HG03025 (cell line): Measurements from ENCODE around the gene ZNF496.

Experiments used
- ATAC-seq: cut with Tn5 transposase; IDR thresholded peaks from one replicate; pipeline ENCODE4 v1.9.1; 2021; ENCODE audit warnings: mild to moderate bottlenecking, moderate library complexity; ENCODE audit not compliant: unreplicated experiment, low FRiP score

Gene ZNF496

GRCh38 chr1:247330548-247331171, 1.0 kb downstream of the ZNF496 start:
- ATAC-seq, result peak; percentile 7

GRCh38 chr1:247329097-247329617, 2.5 kb downstream of the ZNF496 start:
- no peak for ATAC-seq

- ATAC-seq, result no peak
Measured at GRCh38 chr1:247328311-247328710, 3.4 kb downstream of the ZNF496 start.

GRCh38 chr1:247326411-247327130, 5.1 kb downstream of the ZNF496 start:
- ATAC-seq, result no peak

- ATAC-seq, result no peak
Measured at GRCh38 chr1:247324923-247325322, 6.7 kb downstream of the ZNF496 start.

- ATAC-seq, result no peak
Measured at GRCh38 chr1:247324204-247324787, 7.4 kb downstream of the ZNF496 start.

GRCh38 chr1:247322849-247323586, 8.6 kb downstream of the ZNF496 start:
- peak; percentile 62 for ATAC-seq

- ATAC-seq, result peak; percentile 29
Measured at GRCh38 chr1:247322442-247322841, 9.2 kb downstream of the ZNF496 start.

GRCh38 chr1:247317702-247318101, 14.0 kb downstream of the ZNF496 start:
- no peak for ATAC-seq

GRCh38 chr1:247316590-247317197, 15.0 kb downstream of the ZNF496 start:
- ATAC-seq, result no peak

GRCh38 chr1:247304031-247304430, 27.6 kb downstream of the ZNF496 start:
- no peak for ATAC-seq

- ATAC-seq, result no peak
Measured at GRCh38 chr1:247303216-247303615, 28.5 kb downstream of the ZNF496 start.

GRCh38 chr1:247301176-247301540, 30.5 kb downstream of the ZNF496 start:
- ATAC-seq, result no peak

- no peak for ATAC-seq
Measured at GRCh38 chr1:247300491-247301175, 31.0 kb downstream of the ZNF496 start.

GRCh38 chr1:247299723-247300381, 31.8 kb downstream of the ZNF496 start:
- ATAC-seq, result no peak

- ATAC-seq, result no peak
Measured at GRCh38 chr1:247298701-247299100, 33.0 kb downstream of the ZNF496 start.

- no peak for ATAC-seq
Measured at GRCh38 chr1:247298124-247298481, 33.6 kb downstream of the ZNF496 start.

- no peak for ATAC-seq
Measured at GRCh38 chr1:247297263-247298123, 34.2 kb downstream of the ZNF496 start.
